GM21381 (cell line): Measurements from ENCODE around the gene HLA-A.
A peak's percentile ranks its signal among the peaks of the same experiment; 100 is the strongest.
"Not testable (repeated sequence)": the region's sequence is repeated elsewhere in the genome, so short reads cannot be mapped to it uniquely, and the experiment has no call there.

ENCODE experiments used
- ATAC-seq: cut with Tn5 transposase; IDR thresholded peaks from one replicate; pipeline ENCODE4 v1.9.1; 2021; ENCODE audit warnings: mild to moderate bottlenecking, moderate library complexity; ENCODE audit not compliant: unreplicated experiment

HLA-A gene

GRCh38 chr6:29942275-29943052 lies at the start of gene HLA-A:
Gene HLA-A (plus strand): TSS chr6:29942532. CDS start chr6:29942554, 22 bp downstream.
- ATAC-seq, result peak; percentile 89

GRCh38 chr6:29892696-29893095 lies 49.6 kb upstream of the HLA-A start:
- no peak for ATAC-seq

GRCh38 chr6:29899281-29899680 lies 43.1 kb upstream of the HLA-A start:
- no peak for ATAC-seq

GRCh38 chr6:29905286-29905685 lies 37.0 kb upstream of the HLA-A start:
- ATAC-seq, result no peak

GRCh38 chr6:29907637-29908340 lies 34.5 kb upstream of the HLA-A start:
- ATAC-seq, result no peak

- ATAC-seq, result no peak
These were observed 34.0 kb upstream of the HLA-A start for GRCh38 chr6:29908341-29908662.

GRCh38 chr6:29908710-29909109 lies 33.6 kb upstream of the HLA-A start:
- ATAC-seq, result no peak

GRCh38 chr6:29909985-29910384 lies 32.3 kb upstream of the HLA-A start:
- ATAC-seq, result no peak

GRCh38 chr6:29912840-29913239 lies 29.5 kb upstream of the HLA-A start:
- no peak for ATAC-seq

GRCh38 chr6:29916741-29917140 lies 25.6 kb upstream of the HLA-A start:
- no peak for ATAC-seq

- no peak for ATAC-seq
These were observed 24.5 kb upstream of the HLA-A start for GRCh38 chr6:29917857-29918256.

- no peak for ATAC-seq
These were observed 22.6 kb upstream of the HLA-A start for GRCh38 chr6:29919506-29920445.

GRCh38 chr6:29924287-29924686 lies 18.0 kb upstream of the HLA-A start:
- no peak for ATAC-seq

- no peak for ATAC-seq
These were observed 17.6 kb upstream of the HLA-A start for GRCh38 chr6:29924731-29925130.

- ATAC-seq, result no peak
These were observed 17.0 kb upstream of the HLA-A start for GRCh38 chr6:29925321-29925720.

- no peak for ATAC-seq
These were observed 16.5 kb upstream of the HLA-A start for GRCh38 chr6:29925727-29926412.

- peak; percentile 65 for ATAC-seq
These were observed 15.7 kb upstream of the HLA-A start for GRCh38 chr6:29926413-29927274.

- no peak for ATAC-seq
These were observed 15.1 kb upstream of the HLA-A start for GRCh38 chr6:29927275-29927569.

GRCh38 chr6:29927841-29928388 lies 14.4 kb upstream of the HLA-A start:
- no peak for ATAC-seq

GRCh38 chr6:29930047-29930446 lies 12.3 kb upstream of the HLA-A start:
- ATAC-seq, result not testable (repeated sequence)
